GM19372 (cell line): ENCODE measurements around the gene FBXO47.
A peak's percentile ranks its signal among the peaks of the same experiment; 100 is the strongest.

ENCODE experiments used
- ATAC-seq: cut with Tn5 transposase; IDR thresholded peaks from one replicate; pipeline ENCODE4 v1.9.1; 2021; ENCODE audit warnings: mild to moderate bottlenecking, low read depth, moderate library complexity; ENCODE audit not compliant: unreplicated experiment

The FBXO47 gene

GRCh38 chr17:38906460-38907228 lies 60.6 kb downstream of the FBXO47 start:
- no peak for ATAC-seq

GRCh38 chr17:38905375-38905774 lies 61.8 kb downstream of the FBXO47 start:
- no peak for ATAC-seq

DNA sequence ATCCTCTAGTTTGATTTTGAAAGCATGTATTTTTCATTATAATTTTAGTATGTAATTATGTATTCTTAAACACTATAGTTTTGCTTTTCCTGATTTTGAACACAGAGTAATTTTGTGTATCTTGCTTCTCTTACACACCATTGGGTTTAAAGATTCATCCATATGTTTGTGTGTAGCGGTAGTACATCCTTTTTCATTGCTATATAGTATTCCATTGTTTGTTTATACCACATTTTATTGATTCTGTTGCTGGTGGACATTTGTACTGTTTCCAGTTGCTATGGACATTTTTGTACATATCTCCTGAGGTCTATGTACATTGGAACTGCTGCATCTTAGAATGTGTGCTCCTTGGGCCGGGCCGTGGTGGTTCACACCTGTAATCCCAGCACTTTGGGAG lies 62.3 kb downstream of the FBXO47 start:
- no peak for ATAC-seq

- ATAC-seq, result no peak
Observed at GRCh38 chr17:38903404-38903803, 63.8 kb downstream of the FBXO47 start.

DNA sequence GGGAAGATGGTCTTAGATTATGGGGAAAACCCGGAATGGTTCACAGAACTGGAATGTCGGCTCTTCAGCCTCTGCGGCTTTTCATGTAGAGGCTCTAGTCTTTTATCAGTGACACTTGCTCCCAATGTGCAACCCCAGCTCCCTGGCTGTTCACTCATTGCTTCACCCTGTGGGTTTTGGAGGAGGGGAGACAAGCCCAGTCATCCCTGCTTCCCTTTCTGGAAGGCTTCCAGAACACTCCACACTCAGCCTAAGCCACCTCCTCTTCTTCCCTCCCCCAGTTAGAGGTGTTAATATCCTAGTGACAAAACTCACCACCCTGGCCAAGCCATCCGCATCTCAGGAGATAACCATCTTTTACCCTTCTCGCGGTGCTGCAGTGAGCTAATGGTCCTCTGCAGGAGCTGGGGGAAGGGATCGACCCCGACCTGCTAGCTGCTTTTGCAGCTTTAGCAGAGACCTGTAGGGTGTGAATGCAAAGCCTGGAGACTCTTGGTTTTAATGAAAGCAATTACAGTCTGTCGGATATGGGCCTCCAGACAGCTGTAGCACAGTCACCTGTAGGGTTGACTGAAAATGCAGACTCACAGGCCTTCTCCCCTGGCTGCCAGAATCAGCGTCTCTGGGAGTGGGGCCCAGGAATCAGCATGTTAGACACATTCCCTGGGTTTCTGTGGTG lies 66.1 kb downstream of the FBXO47 start:
- ATAC-seq, result no peak

GRCh38 chr17:38899421-38899820 lies 67.8 kb downstream of the FBXO47 start:
- ATAC-seq, result no peak

GRCh38 chr17:38898812-38899348 lies 68.3 kb downstream of the FBXO47 start:
- ATAC-seq, result peak; percentile 67

DNA sequence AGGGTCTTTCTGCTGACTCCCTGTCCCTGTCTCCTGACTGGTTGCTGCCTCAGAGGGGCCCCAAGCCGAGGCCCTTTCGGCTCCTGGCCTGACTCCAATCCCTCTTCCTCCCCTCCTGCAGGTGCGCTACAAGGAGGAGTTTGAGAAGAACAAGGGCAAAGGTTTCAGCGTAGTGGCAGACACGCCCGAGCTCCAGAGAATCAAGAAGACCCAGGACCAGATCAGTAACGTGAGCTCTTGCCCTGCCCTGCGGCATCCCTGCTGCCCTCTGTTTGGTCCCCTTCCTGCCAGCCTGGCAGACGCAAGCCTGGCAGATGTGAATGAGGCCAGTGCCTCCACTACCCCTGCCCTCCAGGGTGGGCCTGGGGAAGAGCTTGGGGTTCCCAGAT lies 68.9 kb downstream of the FBXO47 start:
- ATAC-seq, result no peak

- ATAC-seq, result no peak
Observed at GRCh38 chr17:38897671-38898290, 69.4 kb downstream of the FBXO47 start.

DNA sequence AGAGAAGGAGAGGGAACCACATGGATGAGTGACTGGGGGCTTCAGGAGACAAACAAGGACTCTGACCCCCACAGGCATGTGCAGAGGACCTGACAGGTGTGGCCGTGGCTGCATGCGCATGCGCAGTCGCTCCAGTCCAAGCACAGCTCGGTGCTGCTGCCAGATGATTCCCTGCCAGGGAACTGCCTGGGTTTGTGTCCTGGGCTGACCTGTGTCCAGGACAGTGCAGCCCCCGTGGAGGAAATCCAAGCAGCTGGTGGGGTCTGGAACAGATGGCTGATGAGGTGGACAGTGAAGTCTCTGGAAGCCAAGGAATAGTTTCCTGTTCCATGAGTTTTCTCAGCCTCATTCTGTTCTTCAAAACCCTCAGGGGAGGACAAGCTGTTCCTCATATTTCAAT lies 70.0 kb downstream of the FBXO47 start:
- ATAC-seq, result no peak

DNA sequence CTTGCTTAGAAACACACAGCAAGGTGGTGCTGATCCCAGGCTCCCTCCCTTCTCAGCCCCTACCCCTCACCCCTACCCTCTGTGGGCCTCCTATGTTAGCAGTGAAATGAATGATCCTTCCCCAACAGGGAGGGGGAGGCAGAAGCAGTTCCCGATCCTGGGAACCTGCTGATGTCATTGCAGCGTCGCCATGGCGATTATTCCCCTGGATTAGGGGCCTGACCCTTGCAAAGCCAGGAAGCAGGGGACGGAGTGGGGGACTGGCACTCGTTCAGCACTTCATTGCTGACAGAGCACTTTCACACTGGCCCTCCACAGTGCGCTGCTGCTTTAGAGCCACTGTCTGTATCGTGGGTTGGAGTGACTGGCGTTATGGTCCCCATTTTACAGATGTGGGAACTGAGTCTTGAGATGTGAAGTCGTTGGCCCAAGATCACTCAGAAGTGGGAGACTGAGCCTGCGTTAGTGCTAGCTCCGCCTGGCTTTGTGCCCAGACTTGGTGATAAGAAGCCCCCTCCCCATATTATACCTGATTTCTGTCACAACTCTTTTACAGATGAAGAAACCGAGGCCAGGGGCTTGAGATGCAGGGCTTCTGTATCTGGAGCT lies 70.8 kb downstream of the FBXO47 start:
- ATAC-seq, result no peak

GRCh38 chr17:38894276-38894675 lies 72.9 kb downstream of the FBXO47 start:
- no peak for ATAC-seq

DNA sequence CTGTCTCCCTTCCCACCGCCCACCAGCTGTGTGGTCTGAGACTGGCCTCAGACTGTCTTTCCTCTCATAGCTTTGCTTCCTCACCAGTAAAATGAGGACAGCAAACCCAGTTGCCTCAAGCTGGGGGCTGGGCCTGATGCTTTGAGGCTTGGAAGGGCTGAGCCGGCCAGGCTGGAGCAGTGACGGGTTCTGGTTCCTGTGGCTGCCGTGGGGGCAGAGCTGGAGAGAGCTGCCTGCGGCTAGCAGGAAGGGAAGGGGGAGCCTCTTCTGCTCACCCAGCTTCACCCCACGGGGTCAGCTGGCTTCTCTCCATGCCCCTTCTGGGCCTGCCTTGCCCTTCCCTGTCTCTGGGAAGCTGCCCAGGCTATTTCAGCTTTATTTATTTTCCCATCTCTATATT lies 73.6 kb downstream of the FBXO47 start:
- no peak for ATAC-seq

GRCh38 chr17:38893113-38893512 lies 74.1 kb downstream of the FBXO47 start:
- no peak for ATAC-seq

DNA sequence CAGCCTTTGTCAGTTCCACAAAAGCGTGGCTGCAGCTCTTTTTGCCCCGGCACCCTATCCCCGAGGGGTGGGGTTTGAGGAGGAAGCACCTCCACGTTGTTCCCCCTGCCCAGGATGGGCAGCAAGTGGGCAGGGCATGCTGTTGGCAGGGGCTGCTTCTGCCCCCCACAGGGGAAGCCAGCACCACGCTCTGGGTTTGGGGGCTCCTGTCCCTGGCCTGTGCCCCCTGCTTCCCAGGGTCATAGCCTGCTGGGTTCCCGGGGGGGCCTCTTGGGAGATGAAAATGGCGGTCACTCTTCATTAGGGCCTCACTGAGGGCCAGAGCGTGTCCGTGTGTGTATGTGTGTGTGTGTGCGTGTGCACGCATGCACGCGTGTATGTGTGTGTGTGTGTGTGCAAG lies 74.6 kb downstream of the FBXO47 start:
- ATAC-seq, result no peak

DNA sequence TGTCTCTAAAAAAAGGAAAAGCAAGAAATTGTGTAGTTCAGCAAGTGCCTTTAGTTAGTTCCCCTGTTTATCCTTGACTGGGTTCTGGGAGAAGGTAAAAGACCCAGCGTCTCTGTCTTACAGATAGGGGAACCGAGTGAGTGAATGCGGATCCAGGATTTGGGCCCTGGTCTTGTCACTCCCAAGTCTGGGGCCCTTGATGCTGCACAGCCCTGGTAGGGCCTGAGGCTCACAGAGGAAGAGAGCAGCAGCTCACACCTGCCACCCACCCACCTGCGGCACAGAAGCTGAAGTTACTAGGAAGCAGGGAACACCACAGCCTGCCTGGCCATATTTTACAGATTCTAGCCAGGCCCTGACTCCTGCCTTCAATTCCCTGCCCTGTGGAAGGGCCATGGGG lies 75.1 kb downstream of the FBXO47 start:
- ATAC-seq, result no peak

DNA sequence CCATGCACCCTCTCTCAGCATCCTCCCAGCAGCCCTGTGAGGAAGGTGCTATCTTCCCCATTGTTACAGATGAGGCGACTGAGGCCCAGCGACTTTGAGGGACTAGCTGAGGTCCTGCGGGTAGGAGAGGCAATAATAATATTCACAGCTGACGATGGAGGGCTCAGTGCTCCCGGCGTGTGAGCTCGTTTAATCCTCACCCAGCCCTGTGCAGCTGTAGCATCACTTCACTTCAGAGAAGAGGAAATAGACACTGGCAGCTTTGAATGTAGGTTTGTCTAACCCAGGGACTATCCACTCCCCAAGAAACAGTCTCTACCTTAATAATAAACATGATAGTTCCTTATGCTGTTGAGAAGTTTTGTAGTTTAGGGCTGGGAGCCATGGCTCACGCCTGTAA lies 75.8 kb downstream of the FBXO47 start:
- ATAC-seq, result no peak

- no peak for ATAC-seq
Observed at GRCh38 chr17:38890410-38890746, 76.8 kb downstream of the FBXO47 start.

GRCh38 chr17:38889745-38890409 lies 77.3 kb downstream of the FBXO47 start:
- no peak for ATAC-seq

- ATAC-seq, result no peak
Observed at GRCh38 chr17:38888842-38889241, 78.4 kb downstream of the FBXO47 start.

DNA sequence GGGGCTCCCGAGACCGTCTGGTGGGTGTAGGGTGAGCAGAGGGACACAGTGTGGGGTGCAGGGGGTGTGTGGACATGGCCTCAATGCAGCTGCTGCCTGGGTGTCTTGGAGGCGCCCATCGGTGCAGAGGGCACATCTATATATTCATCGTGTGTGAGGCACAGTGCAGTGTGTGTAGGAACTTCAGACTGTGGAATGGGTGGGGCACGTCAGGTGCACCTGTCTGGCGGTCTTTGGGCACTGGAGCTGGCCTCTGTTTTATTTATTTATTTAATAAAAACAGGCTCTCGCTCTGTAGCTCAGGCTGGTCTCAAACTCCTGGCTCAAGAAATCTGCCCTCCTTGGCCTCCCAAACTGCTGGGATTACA lies 80.6 kb downstream of the FBXO47 start:
- ATAC-seq, result no peak
